HG02759 (cell line): ENCODE measurements around the gene NUDT12.

ENCODE experiments used
- ATAC-seq: cut with Tn5 transposase; IDR thresholded peaks from one replicate; pipeline ENCODE4 v1.9.1; 2021; ENCODE audit warnings: mild to moderate bottlenecking, moderate library complexity; ENCODE audit not compliant: unreplicated experiment

The NUDT12 gene

DNA sequence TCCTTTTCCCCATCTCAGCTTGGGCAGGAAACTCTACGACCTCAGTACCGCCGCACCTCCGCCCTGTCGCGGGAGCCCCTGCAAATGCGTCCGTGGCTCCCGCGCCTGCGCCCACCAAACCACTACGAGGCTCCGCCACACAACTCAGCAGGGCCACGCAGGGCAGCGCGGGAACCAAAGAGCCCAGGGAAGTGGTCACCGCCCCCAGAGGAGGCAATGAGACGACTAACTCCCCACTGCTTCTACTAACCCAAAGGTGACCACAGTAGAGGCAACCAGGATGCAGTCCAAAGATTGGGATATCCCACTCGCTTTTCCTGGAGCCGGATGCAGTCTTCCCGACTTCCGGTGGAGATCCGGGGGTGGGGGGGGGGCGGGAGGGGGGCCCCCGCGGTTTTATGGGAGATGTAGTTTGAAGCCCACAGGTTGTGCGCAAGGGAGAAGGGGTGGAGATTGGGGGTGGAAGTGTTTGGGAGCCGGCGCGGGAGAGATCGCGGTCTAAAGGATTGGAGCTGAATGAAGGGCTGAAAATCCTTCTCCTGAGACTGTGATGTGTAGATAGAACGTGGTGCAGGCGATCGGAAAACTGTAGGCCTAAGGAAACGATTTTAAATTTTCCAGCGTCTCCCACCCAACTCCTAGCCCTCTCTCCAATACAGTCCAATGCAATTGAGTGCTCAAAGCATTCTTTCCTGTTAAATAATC lies at the start of gene NUDT12:
TSS of gene NUDT12 (minus strand) at position 337 of the 705 bp plus-strand sequence. CDS start 2,541 bp downstream, outside the sequence.
- ATAC-seq = peak; percentile 97

DNA sequence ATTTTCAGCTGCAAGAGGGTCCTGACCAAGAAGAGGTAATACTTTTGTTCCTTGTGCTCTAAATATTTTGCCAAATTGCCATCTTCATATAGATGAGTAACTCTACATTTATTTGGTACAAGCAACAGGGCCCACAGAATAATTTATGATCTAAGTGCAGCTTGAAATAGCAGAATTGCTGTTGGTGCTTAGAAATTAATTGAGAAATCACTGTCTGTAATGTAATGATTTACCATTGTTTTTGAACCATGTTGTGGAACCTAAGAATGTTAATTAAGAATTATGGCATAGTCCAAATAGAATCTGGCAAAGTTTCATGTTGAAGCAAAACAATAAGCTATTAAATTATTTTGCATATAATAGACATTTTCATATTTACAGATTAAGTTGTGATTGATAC lies 44.8 kb upstream of the NUDT12 start:
- ATAC-seq = no peak

DNA sequence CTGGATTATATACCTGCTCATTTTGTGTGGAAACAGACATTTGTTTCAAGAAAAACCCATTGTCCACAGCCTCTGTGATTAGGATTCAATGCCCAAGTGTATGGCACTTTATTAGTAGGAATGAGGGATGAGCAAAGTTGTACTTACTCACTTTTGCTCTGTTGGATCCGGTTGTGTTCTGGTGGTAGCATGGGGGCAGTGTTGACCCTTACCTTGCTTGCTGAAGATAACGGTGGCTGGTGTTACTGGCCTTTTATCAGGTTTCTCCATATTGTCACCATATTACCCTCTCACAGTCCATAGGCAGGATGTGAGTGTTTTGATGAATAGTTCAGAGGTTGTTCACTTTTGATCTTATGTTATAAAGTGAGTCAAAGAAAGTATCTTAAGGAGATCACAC lies 42.7 kb upstream of the NUDT12 start:
- ATAC-seq = no peak

DNA sequence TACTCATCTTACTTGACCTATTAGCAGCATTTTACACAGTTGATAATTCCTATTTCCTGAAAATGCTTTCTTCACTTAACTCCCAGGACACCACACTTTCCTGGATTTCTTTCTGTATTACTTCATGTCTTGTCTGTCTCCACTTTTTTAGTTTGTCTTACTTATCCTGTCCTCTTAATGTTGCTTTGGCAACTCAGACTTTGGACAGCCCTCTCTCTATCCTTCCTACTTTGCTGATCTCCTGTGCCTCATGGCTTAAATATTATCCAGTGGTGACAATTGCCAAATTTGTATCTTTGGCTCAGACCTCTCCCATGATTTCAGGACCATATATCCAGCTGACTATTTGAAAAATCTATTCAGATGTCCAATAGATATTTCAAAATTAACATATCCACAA lies 39.8 kb upstream of the NUDT12 start:
- ATAC-seq = no peak

DNA sequence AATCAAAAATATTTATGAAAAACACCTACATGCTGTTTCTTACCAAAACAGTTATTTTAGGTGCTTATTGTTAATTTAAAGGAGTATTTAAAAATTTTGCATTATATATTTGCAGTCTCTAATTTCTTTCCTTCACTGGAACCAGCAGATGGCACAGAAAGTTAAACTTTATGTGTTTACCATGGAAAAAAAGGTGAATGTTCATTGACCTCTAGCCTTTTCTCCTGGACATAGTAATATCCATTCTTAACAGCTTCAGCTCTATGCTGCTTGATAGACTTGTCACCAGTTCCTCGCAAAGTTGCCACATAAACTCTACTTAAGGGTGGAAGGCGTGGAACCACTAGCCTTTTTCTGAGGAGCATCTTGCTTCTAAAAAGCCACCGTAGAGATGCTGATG lies 38.7 kb upstream of the NUDT12 start:
- no peak for ATAC-seq

DNA sequence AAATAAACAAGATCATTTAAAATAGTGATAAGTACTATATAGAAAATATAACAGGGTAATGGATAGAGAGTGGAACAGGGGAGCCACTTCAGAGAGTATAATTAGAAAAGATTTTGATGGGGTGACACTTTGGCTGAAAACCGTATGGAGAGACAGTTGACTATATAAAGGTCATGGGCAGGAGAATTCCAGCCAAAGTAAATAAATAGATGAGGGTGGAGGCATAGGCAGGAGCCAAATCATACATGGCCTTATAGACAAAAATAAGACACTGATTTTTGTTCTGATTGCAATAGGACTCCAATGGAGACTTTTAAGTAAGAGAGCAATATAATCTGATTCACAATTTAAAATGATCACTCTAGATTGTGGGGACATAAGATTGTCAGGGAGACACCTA lies 37.5 kb upstream of the NUDT12 start:
- ATAC-seq = no peak

DNA sequence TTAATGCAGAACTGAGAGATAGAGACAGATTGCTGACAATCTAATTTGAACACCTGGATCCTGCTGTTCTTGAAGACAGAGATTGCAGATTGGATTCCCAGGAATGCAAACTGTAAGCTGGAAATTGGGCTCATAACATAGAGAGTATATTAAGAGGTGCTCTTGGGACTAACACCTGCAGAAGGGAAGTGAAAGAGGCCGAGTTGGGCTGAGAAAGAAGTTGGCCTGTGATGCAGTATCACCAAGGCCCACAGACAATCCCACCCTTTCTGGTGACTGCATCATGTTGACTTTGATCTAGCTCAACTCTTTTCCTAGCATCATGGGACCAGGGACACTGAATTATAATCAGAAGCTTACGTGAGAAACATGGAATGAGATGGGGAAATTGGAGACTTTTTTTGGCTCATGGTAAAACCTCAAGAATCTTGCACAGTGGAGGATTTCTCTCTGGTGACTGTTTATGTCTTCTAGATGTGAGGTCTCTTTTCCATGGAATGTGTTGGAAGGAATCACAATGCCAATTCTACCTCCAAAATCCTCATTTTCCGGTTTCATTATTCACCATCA lies 36.5 kb upstream of the NUDT12 start:
- no peak for ATAC-seq

DNA sequence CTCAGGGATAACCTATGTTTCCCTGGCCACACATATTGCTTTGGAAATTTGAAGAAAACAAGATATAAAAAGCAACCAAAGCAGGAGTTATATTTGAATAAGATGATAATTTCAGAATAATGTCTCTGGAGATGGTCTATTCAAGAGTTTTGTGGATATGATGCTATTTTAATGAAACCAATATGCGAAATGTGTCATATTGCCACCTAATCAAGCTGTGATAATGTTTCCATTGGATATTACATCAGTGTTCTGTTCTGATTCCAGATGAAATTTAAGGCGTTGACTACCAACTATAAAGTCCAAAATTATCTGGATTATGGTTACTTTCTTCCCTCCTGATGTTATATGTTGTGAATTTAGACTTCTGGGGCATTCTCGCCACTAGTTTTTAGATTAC lies 27.6 kb upstream of the NUDT12 start:
- no peak for ATAC-seq

DNA sequence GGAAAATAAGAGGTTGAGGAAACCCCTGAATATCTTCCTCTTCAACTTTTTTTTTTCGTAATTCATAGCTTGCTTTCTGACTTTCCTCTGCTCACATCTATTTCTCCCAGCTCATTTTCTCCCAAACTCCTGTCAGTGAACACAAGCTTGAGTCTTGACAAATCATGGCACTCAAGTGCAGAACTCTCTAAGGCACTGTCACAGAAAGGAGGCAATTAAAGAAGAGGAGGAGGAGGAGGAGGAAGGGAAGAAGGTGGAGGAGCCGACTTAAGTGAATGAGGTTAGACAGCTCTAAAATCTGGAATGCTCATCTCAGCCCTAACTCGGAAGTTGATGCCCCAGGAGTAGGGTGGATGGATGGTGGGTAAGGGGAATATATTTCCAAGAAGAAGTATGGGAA lies 27.2 kb upstream of the NUDT12 start:
- ATAC-seq = no peak

DNA sequence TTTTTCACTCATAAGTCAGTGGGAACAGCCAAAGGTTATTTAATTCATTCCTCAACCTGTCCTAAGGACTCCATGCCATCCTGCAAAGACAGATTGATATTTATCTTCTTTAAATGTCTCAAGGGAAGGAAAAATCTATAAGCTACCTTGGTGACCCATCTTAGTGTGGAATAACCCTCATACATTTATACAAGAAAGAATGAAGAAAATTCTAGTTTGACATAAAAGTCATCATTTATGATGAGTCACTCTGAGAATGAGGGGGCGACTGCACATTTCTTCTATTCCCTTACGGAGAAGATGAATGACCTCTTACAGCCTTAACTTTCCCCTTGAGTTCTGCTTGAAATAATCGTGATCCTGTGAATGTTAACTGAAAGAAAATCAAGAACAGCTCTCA lies 26.8 kb upstream of the NUDT12 start:
- ATAC-seq = no peak

DNA sequence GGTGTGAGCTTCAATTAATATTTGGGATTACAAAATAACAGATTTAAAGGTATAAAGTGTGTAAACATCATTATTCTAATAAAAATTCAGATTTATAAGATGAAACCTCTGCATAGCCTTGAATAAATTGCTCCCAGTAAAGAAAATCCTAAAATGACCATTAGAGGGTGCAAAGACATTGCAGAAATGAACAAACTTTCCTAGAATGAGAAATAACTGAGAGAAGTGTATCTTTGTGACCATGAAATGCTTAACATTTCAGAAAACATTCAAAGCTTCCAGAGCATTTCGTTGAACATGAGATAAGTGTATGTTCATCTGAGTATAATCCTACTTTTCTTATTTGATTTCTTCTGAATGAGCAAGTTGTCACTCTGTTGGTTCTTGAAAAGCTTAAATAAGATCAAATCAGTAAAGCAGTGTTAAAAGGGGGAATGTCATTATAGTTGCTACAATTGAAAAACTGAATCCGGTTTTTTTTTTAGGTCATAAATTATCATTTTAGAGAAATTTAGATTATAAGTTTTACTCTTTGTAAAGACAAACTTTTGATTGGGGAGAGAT lies 24.7 kb upstream of the NUDT12 start:
- ATAC-seq = no peak

DNA sequence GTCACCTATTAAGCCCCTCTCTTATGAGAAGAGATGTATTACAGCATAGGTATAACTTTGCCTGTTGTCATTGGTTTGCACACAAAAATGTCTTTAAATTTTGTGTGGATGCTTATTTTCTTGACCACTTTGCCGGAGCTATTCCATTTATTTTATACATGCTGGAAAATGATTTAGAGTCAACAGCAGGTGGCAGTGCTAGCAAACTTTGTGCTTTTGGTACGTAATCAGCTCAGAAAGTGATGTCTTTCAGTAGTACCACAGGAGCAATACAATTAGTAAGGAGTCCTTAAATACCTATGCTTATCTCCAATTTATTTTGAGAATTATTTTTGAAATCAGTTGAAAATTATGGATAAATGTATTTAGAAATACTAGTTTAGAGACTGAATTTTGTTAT lies 19.8 kb upstream of the NUDT12 start:
- peak; percentile 57 for ATAC-seq

DNA sequence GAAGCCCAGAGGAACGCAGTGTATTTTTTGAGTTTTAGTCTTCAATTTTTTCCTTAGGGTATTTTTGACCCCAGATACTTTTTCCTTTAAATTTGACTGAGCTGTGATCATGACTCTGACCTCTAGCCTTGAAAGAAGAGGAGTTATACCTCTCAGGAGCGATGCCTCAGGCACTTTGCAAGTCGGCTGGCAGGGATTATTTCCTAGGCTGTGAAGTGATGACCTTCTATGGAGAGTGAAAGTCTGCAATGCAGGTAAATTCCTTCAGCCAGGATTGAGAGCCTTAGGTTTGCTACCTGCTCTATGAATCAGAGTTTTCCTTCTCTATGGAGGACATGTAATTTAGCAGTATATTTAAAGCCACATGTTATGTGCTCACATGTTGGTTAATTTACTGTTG lies 10.8 kb upstream of the NUDT12 start:
- no peak for ATAC-seq

DNA sequence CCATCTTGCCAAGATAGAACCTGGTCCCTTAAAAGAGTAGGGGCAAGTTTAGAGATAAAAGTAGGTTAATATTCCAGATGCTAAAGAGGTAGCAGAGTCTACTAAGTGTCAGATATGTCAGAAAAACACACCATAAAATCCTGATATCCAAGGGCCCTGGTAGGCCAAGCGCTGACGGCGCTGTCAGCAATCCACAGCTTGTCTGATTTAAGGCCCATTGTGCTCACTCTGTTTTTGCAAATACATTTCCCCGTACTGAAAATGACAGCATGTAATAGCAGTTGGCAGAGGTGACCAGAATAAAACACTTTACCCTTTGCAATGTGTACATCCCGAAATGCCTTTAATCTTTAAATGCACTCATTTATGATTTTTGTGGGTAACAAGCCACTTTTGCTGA lies 9.9 kb upstream of the NUDT12 start:
- no peak for ATAC-seq

DNA sequence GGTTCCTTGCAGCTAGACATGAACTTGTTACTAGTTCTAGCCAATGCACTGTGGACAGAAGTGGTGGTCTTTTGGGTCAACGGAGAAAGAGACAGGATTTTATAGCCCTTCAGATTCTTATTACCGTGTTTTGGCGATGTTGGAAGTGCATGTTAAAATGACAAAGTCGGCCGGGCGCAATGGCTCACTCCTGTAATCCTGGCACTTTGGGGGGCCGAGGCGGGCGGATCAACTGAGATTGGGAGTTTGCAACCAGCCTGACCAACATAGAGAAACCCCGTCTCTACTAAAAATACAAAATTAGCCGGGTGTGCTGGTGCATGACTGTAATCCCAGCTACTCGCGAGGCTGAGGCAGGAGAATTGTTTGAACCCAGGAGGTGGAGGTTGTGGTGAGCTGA lies 9.1 kb upstream of the NUDT12 start:
- no peak for ATAC-seq

DNA sequence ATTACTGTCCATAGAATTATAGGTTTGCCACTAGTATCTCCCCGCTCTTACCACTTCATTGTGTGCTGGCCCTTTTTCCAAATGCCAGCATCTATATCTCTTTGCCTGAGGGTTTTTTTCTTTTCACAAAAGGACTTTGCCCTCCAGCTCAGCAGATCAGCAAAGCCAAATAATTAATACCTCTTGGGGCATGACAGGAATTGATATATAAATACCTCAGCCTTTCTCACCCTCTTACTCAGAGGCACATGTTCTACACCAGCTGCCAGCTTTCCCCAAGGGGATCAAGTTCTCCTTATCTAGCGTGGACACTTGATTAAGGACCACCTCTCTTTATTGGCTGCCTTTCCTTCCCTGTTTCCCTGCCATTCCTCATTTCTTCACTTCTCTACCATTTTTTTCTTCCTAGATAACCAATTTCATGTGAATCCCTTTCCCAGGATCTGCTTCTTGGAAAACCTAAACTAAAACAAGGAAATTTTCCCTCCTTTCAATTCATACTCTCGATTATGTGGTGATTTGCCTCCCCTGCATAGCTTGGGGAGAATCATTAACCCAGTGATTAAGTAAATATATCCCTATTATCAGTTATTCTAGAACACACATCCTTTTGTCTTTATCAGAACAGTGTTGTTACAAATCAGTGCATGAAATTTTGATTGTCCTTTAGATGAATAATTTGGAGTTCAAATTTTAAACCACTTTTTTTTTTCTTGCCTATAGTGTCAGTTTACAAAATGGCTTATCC lies 6.9 kb upstream of the NUDT12 start:
- ATAC-seq = no peak

DNA sequence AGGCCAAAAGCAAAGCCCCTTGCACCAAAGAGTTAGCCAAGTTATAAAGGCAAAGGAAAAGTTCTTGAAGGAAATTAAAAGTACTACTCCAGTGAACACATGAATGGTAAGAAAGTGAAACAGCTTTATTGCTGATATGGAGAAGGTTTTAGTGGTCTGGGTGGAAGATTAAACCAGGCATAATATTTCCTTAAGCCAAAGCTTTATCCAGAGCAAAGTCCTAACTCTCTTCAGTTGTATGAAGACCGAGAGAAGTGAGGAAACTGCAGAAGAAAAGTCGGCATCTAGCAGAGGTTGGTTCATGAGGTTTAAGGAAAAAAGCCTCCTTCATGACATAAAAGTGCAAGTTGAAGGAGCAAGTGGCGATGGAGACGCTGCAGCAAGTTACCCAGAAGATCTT lies 3.1 kb upstream of the NUDT12 start:
- no peak for ATAC-seq

DNA sequence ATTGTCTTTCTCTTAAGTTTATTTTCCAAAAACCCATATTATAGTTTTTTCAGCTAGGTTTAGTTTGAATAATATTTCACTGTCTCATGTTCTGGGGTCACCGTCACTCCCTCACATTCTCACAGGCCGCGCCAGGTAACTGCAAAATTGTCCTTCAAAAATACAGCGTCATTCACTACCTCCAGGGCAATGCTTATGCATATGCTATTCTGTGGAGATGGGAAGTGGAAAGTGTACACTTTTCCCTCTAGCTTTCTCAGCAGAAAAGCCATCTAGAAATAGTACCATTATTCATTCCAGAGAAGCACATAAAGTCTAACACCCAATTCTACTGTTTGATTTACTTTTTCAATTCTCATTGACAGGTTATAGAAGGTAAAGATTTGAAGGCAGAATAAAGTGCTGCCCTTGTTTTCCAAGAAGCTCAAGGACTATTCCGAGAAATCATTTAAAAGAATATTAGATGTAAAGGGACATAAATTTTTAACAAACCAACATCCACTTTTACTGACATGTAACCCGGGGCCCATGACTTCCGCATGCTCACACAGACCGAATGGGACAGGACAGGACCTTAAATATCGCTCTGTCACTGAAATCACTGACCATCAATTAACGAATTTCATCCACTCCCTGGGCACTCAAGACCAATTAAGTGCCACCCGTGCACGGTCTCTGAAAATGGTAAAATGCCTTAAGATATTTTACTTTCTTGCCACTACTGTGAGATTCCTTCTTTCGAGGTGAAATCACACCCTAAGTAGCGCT lies 720 bp downstream of the NUDT12 start:
- peak; percentile 44 for ATAC-seq

DNA sequence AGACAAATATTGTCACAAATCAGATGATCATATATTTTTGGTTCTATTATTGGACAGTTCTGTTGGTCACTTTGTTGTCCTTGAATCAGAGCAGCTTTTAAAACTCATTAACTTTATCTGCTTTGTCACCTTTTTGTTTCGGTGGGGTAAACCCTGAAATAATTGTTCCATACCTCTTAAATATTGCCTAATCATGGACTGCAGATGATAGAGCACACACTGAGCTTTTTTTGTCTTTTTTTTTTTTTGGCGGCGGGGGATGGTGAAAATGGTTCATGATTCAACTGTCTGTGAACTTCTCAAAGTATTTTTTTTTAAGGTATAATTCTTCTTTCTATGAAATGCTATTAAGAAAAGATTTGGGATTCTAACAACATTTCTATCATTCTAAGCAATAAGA lies 1.8 kb downstream of the NUDT12 start:
- ATAC-seq = no peak

DNA sequence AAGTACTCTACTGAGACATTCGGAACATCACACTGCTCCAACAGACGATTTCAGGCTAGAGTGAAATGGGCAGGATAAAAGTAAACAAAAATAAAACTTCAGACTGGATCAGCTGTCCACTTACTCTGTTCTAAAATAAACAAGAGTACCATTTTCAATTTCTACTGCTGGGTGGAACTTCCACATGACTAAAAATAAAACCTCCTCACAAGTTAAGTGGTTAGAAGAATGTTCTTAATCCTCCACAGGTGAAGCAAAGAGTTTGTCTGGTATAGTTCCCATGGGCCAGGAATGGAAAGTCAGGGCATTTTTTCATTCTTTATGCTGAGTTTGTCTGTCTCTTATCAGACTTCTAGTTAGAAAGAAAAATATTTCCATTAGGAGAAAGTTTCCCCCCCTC lies 15.7 kb downstream of the NUDT12 start:
- ATAC-seq = no peak

DNA sequence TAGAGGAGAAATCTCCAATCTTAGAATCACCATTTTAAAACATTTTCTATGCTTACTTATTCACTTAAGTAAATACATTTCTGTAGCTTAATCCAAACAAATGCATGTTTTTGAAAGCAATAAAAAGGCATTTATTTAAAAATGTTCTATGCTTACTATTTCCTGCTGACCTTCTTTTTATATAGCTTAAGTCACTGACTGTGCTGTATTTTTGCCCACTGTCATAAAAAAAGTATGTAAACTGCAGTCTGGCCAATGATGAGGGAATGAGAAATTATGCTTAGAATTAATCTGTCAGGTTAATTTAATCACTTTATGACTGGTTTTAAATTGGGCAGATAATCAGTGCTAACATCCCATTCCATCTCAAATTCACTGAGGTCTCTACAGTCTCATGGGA lies 20.1 kb downstream of the NUDT12 start:
- ATAC-seq = no peak
